Fibroblast of upper back skin (primary cell): Measurements from ENCODE around the gene ACYP1.

ENCODE experiments used
- DNase-seq: peaks from one replicate; pipeline ENCODE4 v3.0.0-alpha.2; 2013

The ACYP1 gene

GRCh38 chr14:75063491-75064204, at the start of gene ACYP1:
Gene ACYP1, minus strand, starts transcription at chr14:75064024. Its CDS starts 471 bp downstream, at chr14:75063553.
- peak; percentile 87 for DNase-seq

GRCh38 chr14:75109877-75110276, 46.1 kb upstream of the ACYP1 start:
- no peak for DNase-seq

- DNase-seq = no peak
Observed at GRCh38 chr14:75107186-75107585, 43.4 kb upstream of the ACYP1 start.

- no peak for DNase-seq
Observed at GRCh38 chr14:75101491-75101890, 37.7 kb upstream of the ACYP1 start.

- DNase-seq = no peak
Observed at GRCh38 chr14:75098682-75099081, 34.9 kb upstream of the ACYP1 start.

- DNase-seq = no peak
Observed at GRCh38 chr14:75098212-75098611, 34.4 kb upstream of the ACYP1 start.

GRCh38 chr14:75096959-75097358, 33.1 kb upstream of the ACYP1 start:
- DNase-seq = no peak

GRCh38 chr14:75095690-75096089, 31.9 kb upstream of the ACYP1 start:
- no peak for DNase-seq

- peak; percentile 79 for DNase-seq
Observed at GRCh38 chr14:75094896-75095295, 31.1 kb upstream of the ACYP1 start.

- no peak for DNase-seq
Observed at GRCh38 chr14:75092698-75093097, 28.9 kb upstream of the ACYP1 start.

GRCh38 chr14:75091251-75091650, 27.4 kb upstream of the ACYP1 start:
- no peak for DNase-seq

GRCh38 chr14:75090353-75090752, 26.5 kb upstream of the ACYP1 start:
- peak; percentile 28 for DNase-seq

- peak; percentile 64 for DNase-seq
Observed at GRCh38 chr14:75088566-75089373, 24.9 kb upstream of the ACYP1 start.

- no peak for DNase-seq
Observed at GRCh38 chr14:75088153-75088552, 24.3 kb upstream of the ACYP1 start.

- no peak for DNase-seq
Observed at GRCh38 chr14:75084513-75084912, 20.7 kb upstream of the ACYP1 start.

GRCh38 chr14:75083271-75083670, 19.4 kb upstream of the ACYP1 start:
- no peak for DNase-seq

GRCh38 chr14:75081660-75082229, 17.9 kb upstream of the ACYP1 start:
- DNase-seq = no peak

GRCh38 chr14:75079521-75079920, 15.7 kb upstream of the ACYP1 start:
- no peak for DNase-seq

- DNase-seq = no peak
Observed at GRCh38 chr14:75077794-75078193, 14.0 kb upstream of the ACYP1 start.

- no peak for DNase-seq
Observed at GRCh38 chr14:75070383-75070782, 6.6 kb upstream of the ACYP1 start.

GRCh38 chr14:75069811-75070145, 6.0 kb upstream of the ACYP1 start:
- no peak for DNase-seq

- peak; percentile 78 for DNase-seq
Observed at GRCh38 chr14:75069121-75069810, 5.4 kb upstream of the ACYP1 start, which contains the start of gene ZC2HC1C. Gene ZC2HC1C, plus strand, starts transcription at chr14:75069641. Its CDS starts 933 bp downstream, at chr14:75070574.
